OCI-LY1 (cell line): ENCODE measurements around the gene PRTFDC1.

ENCODE experiments used
- H2AFZ ChIP-seq: fragments of 200-600 bp; sonication (generic), shearing (Covaris generic); 2 replicates; pipeline ENCODE4 v1.6.0; 2014; ENCODE audit warnings: antibody characterized with exemption, mild to moderate bottlenecking, low read length
- H3F3A ChIP-seq: fragments of 200-600 bp; sonication (generic), shearing (Covaris generic); 2 replicates; pipeline ENCODE4 v1.6.0; 2014; ENCODE audit warnings: mild to moderate bottlenecking, antibody characterized with exemption, low read length, moderate library complexity; ENCODE audit not compliant: insufficient read depth
- H3K27ac ChIP-seq: fragments of 200-600 bp; sonication (generic); 2 replicates; pipeline ENCODE4 v1.5.1; 2014; ENCODE audit warnings: low read length, mixed run types, mild to moderate bottlenecking, low read depth; ENCODE audit not compliant: poor library complexity, severe bottlenecking
- H3K27me3 ChIP-seq: fragments of 200-600 bp; sonication (generic); 2 replicates; pipeline ENCODE4 v1.6.0; 2014; ENCODE audit warnings: antibody characterized with exemption, mild to moderate bottlenecking, low read length, moderate library complexity; ENCODE audit not compliant: insufficient read depth
- H3K36me3 ChIP-seq: fragments of 200-600 bp; sonication (generic); 2 replicates; pipeline ENCODE4 v1.6.1; 2014; ENCODE audit warnings: mild to moderate bottlenecking, antibody characterized with exemption, low read length, moderate library complexity, mixed read lengths; ENCODE audit not compliant: insufficient read depth
- H3K4me1 ChIP-seq: fragments of 200-600 bp; sonication (generic); 2 replicates; pipeline ENCODE4 v1.5.1; 2014; ENCODE audit warnings: mild to moderate bottlenecking, low read length, moderate library complexity; ENCODE audit not compliant: insufficient read depth, severe bottlenecking
- H3K4me2 ChIP-seq: fragments of 200-600 bp; sonication (generic), shearing (Covaris generic); 2 replicates; pipeline ENCODE4 v1.6.1; 2014; ENCODE audit warnings: low read length
- H3K4me3 ChIP-seq: fragments of 200-600 bp; sonication (generic); 2 replicates; pipeline ENCODE4 v1.5.1; 2014; ENCODE audit warnings: low read length, low read depth, mild to moderate bottlenecking, mixed read lengths; ENCODE audit not compliant: poor library complexity, severe bottlenecking
- H3K79me2 ChIP-seq: fragments of 200-600 bp; shearing (Covaris generic); 2 replicates; pipeline ENCODE4 v1.6.1; 2016; ENCODE audit warnings: mixed run types, low read length, mixed read lengths; ENCODE audit not compliant: insufficient read depth
- H3K9ac ChIP-seq: fragments of 200-600 bp; sonication (generic), shearing (Covaris generic); 2 replicates; pipeline ENCODE4 v1.6.1; 2014; ENCODE audit warnings: mild to moderate bottlenecking, low read length, mixed read lengths
- H3K9me2 ChIP-seq: fragments of 200-600 bp; sonication (generic), shearing (Covaris generic); 2 replicates; pipeline ENCODE4 v1.6.1; 2014; ENCODE audit warnings: low read depth, mild to moderate bottlenecking, low read length, mixed read lengths
- H3K9me3 ChIP-seq: fragments of 200-600 bp; shearing (Covaris generic); 2 replicates; pipeline ENCODE4 v1.6.1; 2014; ENCODE audit warnings: low read length, mixed read lengths
- H4K20me1 ChIP-seq: fragments of 200-600 bp; sonication (generic), shearing (Covaris generic); 2 replicates; pipeline ENCODE4 v1.6.0; 2016; ENCODE audit warnings: mild to moderate bottlenecking, low read length; ENCODE audit not compliant: insufficient read depth
- EZH2 ChIP-seq: fragments of 200-600 bp; sonication (generic), shearing (Covaris generic); IDR thresholded peaks from 2 replicates; pipeline ENCODE4 v1.8.0; 2017; ENCODE audit warnings: borderline replicate concordance, mixed run types, mild to moderate bottlenecking, antibody characterized with exemption, low read length, moderate library complexity, mixed read lengths
- TF ChIP-seq, protein P1 (sequence below): fragments of 200-600 bp; sonication (generic), shearing (Covaris generic); IDR thresholded peaks from 2 replicates; pipeline ENCODE4 v1.5.1; 2017; ENCODE audit warnings: mild to moderate bottlenecking, antibody characterized with exemption, low read length, moderate library complexity, mixed read lengths

Gene PRTFDC1

DNA sequence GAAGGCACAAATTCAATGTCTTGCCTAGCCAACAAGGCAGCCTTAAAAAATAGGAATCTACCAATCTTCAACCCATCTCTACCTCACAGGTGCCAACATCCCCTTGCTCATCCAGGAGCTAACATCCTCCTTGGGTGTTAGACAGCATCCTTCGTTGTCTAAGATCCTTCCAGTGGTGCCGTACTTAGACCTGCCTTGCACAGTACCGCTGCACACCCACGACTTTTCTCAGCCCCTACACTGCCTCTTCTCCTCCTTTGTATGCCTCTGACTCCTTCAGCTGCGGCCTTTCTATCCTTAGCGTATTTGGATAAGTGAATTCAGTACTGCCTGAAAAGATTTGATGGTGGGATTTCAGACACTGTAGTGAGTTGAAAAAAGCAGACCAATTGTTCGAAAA, 15.9 kb upstream of the PRTFDC1 start:
- no peaks in the 10 kb centered on the region for H3F3A ChIP-seq
- H2AFZ ChIP-seq = no peak overlapping the region
- no peaks in the 10 kb centered on the region for H3K27me3 ChIP-seq
- no peak overlapping the region for H3K4me3 ChIP-seq
- no peak for TF ChIP-seq EZH2
- TF ChIP-seq, protein P1, sequence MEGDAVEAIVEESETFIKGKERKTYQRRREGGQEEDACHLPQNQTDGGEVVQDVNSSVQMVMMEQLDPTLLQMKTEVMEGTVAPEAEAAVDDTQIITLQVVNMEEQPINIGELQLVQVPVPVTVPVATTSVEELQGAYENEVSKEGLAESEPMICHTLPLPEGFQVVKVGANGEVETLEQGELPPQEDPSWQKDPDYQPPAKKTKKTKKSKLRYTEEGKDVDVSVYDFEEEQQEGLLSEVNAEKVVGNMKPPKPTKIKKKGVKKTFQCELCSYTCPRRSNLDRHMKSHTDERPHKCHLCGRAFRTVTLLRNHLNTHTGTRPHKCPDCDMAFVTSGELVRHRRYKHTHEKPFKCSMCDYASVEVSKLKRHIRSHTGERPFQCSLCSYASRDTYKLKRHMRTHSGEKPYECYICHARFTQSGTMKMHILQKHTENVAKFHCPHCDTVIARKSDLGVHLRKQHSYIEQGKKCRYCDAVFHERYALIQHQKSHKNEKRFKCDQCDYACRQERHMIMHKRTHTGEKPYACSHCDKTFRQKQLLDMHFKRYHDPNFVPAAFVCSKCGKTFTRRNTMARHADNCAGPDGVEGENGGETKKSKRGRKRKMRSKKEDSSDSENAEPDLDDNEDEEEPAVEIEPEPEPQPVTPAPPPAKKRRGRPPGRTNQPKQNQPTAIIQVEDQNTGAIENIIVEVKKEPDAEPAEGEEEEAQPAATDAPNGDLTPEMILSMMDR = no peak
- H4K20me1 ChIP-seq = no peaks in the 10 kb centered on the region
- H3K9ac ChIP-seq = no peak overlapping the region
- H3K9me3 ChIP-seq = no peaks in the 10 kb centered on the region
- H3K9me2 ChIP-seq = no peaks in the 10 kb centered on the region
- H3K27ac ChIP-seq = no peak overlapping the region
- no peaks in the 10 kb centered on the region for H3K79me2 ChIP-seq
- no peaks in the 10 kb centered on the region for H3K36me3 ChIP-seq
- H3K4me1 ChIP-seq = no peaks in the 10 kb centered on the region
- H3K4me2 ChIP-seq = no peak overlapping the region

DNA sequence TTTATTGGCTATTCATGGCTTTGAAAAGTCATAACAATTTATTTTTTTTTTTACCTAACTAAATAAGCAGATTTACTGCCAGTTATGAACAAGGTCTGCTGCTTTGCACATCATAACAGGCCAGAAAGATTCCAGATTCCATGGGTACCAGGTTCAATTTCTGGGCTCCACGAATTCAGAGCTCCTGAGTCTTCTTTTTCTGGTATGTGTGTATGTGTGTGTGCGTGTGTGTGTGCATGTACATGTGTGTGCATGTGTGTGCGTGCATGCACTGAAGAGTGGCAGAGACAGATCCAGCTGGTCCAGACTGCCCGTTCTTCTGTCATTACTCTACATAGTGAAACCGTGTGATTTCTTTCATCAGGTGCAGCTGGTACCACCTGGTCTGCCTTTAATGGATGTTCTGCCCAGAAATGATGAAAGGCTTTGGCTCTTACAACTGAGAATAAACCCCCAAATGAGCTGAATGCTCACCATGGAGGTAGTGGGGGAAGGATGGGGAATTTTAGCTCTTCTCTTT, 14.6 kb upstream of the PRTFDC1 start:
- Histone ChIP-seq H3K9me2 (no peaks in the 10 kb centered on the region), H3K27me3 (no peaks in the 10 kb centered on the region), H3K36me3 (no peaks in the 10 kb centered on the region), H3K4me1 (no peaks in the 10 kb centered on the region), H3K4me3 (no peak overlapping the region), H3K79me2 (no peaks in the 10 kb centered on the region), H3K27ac (no peak overlapping the region), H4K20me1 (no peaks in the 10 kb centered on the region), H3K9ac (no peak overlapping the region), H3K4me2 (no peak overlapping the region), H3F3A (no peaks in the 10 kb centered on the region), H3K9me3 (no peaks in the 10 kb centered on the region), H2AFZ (no peak overlapping the region)
- TF ChIP-seq, protein P1 = no peak
- TF ChIP-seq EZH2 = no peak

DNA sequence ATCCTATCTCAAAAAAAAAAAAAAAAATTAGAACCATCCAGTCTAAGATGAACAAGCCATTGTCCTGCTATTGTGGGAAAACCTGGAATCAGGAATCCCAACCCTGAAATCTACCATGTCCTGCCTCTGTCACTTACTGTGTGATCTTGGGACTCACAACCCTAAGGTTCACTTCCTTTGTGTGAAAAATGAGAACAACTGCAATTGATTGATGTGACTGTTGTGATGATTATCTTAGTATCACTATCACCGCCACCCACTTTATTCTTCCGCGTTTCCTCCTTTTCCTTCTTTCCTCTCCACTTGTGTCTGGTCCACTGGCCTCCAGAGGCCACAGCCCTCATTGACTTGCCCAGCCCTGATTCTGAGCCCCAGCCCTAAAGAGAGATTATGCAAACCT, 12.6 kb upstream of the PRTFDC1 start:
- no peak for TF ChIP-seq EZH2
- TF ChIP-seq, protein P1 = no peak
- no peaks in the 10 kb centered on the region for H3F3A ChIP-seq
- no peaks in the 10 kb centered on the region for H3K36me3 ChIP-seq
- no peak overlapping the region for H3K27ac ChIP-seq
- H3K27me3 ChIP-seq = no peaks in the 10 kb centered on the region
- no peaks in the 10 kb centered on the region for H3K4me1 ChIP-seq
- H3K9ac ChIP-seq = no peak overlapping the region
- H2AFZ ChIP-seq = no peak overlapping the region
- no peaks in the 10 kb centered on the region for H3K79me2 ChIP-seq
- no peaks in the 10 kb centered on the region for H4K20me1 ChIP-seq
- no peak overlapping the region for H3K4me3 ChIP-seq
- H3K4me2 ChIP-seq = no peak overlapping the region
- H3K9me3 ChIP-seq = no peaks in the 10 kb centered on the region
- H3K9me2 ChIP-seq = no peaks in the 10 kb centered on the region
